HEK293T (cell line): ENCODE results near the gene SLC10A1.

Experiments
- ARNT ChIP-seq: fragments of 450-650 bp; IDR thresholded peaks from 2 replicates; pipeline ENCODE4 v1.6.1; 2017; ENCODE audit warnings: mild to moderate bottlenecking
- BHLHE40 ChIP-seq: fragments of 450-650 bp; IDR thresholded peaks from 2 replicates; pipeline ENCODE4 v1.6.1; 2016; ENCODE audit warnings: mild to moderate bottlenecking, moderate library complexity, borderline replicate concordance
- ELF4 ChIP-seq: fragments of 450-650 bp; IDR thresholded peaks from 2 replicates; pipeline ENCODE4 v1.6.1; 2017; ENCODE audit warnings: antibody characterized with exemption
- FOXK2 ChIP-seq: fragments of 450-650 bp; IDR thresholded peaks from 2 replicates; pipeline ENCODE4 v1.6.1; 2016; ENCODE audit warnings: mild to moderate bottlenecking
- FOXM1 ChIP-seq: fragments of 450-650 bp; IDR thresholded peaks from 2 replicates; pipeline ENCODE4 v1.6.1; 2017; ENCODE audit warnings: mild to moderate bottlenecking, borderline replicate concordance
- L3MBTL2 ChIP-seq: fragments of 450-650 bp; conservative IDR thresholded peaks from 2 replicates; pipeline ENCODE4 v1.6.1; 2016; ENCODE audit warnings: mild to moderate bottlenecking
- LEF1 ChIP-seq: fragments of 450-650 bp; IDR thresholded peaks from 2 replicates; pipeline ENCODE4 v1.6.1; 2017; ENCODE audit warnings: mild to moderate bottlenecking, borderline replicate concordance
- PKNOX1 ChIP-seq: fragments of 450-650 bp; IDR thresholded peaks from 2 replicates; pipeline ENCODE4 v1.6.1; 2016
- SP1 ChIP-seq: fragments of 450-650 bp; IDR thresholded peaks from 2 replicates; pipeline ENCODE4 v1.6.1; 2017
- SUZ12 ChIP-seq: fragments of 450-650 bp; IDR thresholded peaks from 2 replicates; pipeline ENCODE4 v1.6.1; 2016; ENCODE audit warnings: mild to moderate bottlenecking
- TARDBP ChIP-seq: fragments of 450-650 bp; IDR thresholded peaks from 2 replicates; pipeline ENCODE4 v1.6.1; 2016

- no peak for TF ChIP-seq SP1
- no peak for TF ChIP-seq PKNOX1
- no peak for TF ChIP-seq FOXM1
- no peak for TF ChIP-seq SUZ12
- no peak for TF ChIP-seq FOXK2
- no peak for TF ChIP-seq TARDBP
- no peak for TF ChIP-seq ELF4
- TF ChIP-seq BHLHE40 = no peak
- no peak for TF ChIP-seq L3MBTL2
- TF ChIP-seq ARNT = no peak
- TF ChIP-seq LEF1 = no peak
These were observed 45.8 kb upstream of the SLC10A1 start for GRCh38 chr14:69842686-69843420.
